MM.1S (cell line): Measurements from ENCODE around the gene LTBP4.

Experiments
- CTCF ChIP-seq: fragments of 300-600 bp; sonication (generic); IDR thresholded peaks from 2 replicates; pipeline ENCODE4 v1.5.1; 2016; ENCODE audit warnings: antibody characterized with exemption, low read length, mixed read lengths
- EZH2 ChIP-seq: fragments of 300-600 bp; sonication (generic); optimal IDR thresholded peaks from 2 replicates; pipeline ENCODE3; 2017; ENCODE audit warnings: low read depth, mild to moderate bottlenecking, antibody characterized with exemption, low read length, mixed read lengths

GRCh38 chr19:40623403-40624251 lies 22.5 kb downstream of the LTBP4 start:
- TF ChIP-seq CTCF: no peak
- TF ChIP-seq EZH2: no peak
